ENCODE data around the gene ENKD1. TPM values are rescaled to one million over a fixed set of nuclear protein-coding genes. Genes with fewer than 3 reads are reported as not detected.

Gene ENKD1
- total and polyA plus RNA-seq, 9 donors, result 8.0 to 45.6 (median 21.7) TPM

GRCh38 chr16:67675999-67676398, 9.4 kb upstream of the ENKD1 start:
- H3K36me3 ChIP-seq, result no peaks in the 10 kb centered on the region
- no peak for TF ChIP-seq CTCF (IDR thresholded peaks at IDR 0.05)
- no peak for TF ChIP-seq EP300 (IDR thresholded peaks at IDR 0.05)
- H3K27ac ChIP-seq, result no peak overlapping the region
- DNase-seq, result no peak
- H3K4me1 ChIP-seq (ENCODE audit: insufficient read depth), result peaks cover 12% of the 10 kb centered on the region
- intact Hi-C loops (cut with DNase I), result loop anchor here in 2 of 4 donors (5.0 to 10.0 kb wide), 3 partner anchors 129 to 349 kb away; partner anchors contain the start of genes CTRL (in 1 of the 2), DDX28 (in 1 of the 2), DUS2 (in 1 of the 2) and RANBP10 (in 1 of the 2)
- WGBS, 3 donors, result 92 to 97% (median 96%) methylated on average over 7 of the region's 7 CpGs
- no peaks in the 10 kb centered on the region for H3K9me3 ChIP-seq
- H3K27me3 ChIP-seq, result no peaks in the 10 kb centered on the region
- H3K4me3 ChIP-seq, result no peak overlapping the region

- no peak for TF ChIP-seq POLR2A (IDR thresholded peaks at IDR 0.05)
- TF ChIP-seq CTCF (IDR thresholded peaks at IDR 0.05), result no peak
- no peak for TF ChIP-seq EP300 (IDR thresholded peaks at IDR 0.05)
- DNase-seq, result peak in 1 of 5 donors; percentile 38
- 91 to 96% (median 93%) methylated on average over 16 to 17 of the region's 17 CpGs for WGBS, 3 donors
- H3K4me1 ChIP-seq (ENCODE audit: insufficient read depth), result peaks cover 12% of the 10 kb centered on the region
- H3K4me3 ChIP-seq, result no peak overlapping the region
- H3K9me3 ChIP-seq, result no peaks in the 10 kb centered on the region
- no peaks in the 10 kb centered on the region for H3K36me3 ChIP-seq
- H3K27me3 ChIP-seq, result no peaks in the 10 kb centered on the region
- no peak overlapping the region for H3K27ac ChIP-seq
- intact Hi-C loops (cut with DNase I), result loop anchor here in 2 of 4 donors (5.0 to 10.0 kb wide), 3 partner anchors 129 to 349 kb away; partner anchors contain the start of genes CTRL (in 1 of the 2), DDX28 (in 1 of the 2), DUS2 (in 1 of the 2) and RANBP10 (in 1 of the 2)
These were observed 9.0 kb upstream of the ENKD1 start for GRCh38 chr16:67675579-67675935.

- intact Hi-C loops (cut with DNase I), result loop anchor here in 2 of 4 donors (5.0 to 10.0 kb wide), 3 partner anchors 130 to 350 kb away; partner anchors contain the start of genes CTRL (in 1 of the 2), DDX28 (in 1 of the 2), DUS2 (in 1 of the 2) and RANBP10 (in 1 of the 2)
- TF ChIP-seq EP300 (IDR thresholded peaks at IDR 0.05), result no peak
- TF ChIP-seq POLR2A (IDR thresholded peaks at IDR 0.05), result no peak
- TF ChIP-seq CTCF (IDR thresholded peaks at IDR 0.05), result no peak
- H3K36me3 ChIP-seq, result no peaks in the 10 kb centered on the region
- H3K4me1 ChIP-seq (ENCODE audit: insufficient read depth), result peaks cover 12% of the 10 kb centered on the region
- peak in 1 of 5 donors; percentile 41 for DNase-seq
- H3K4me3 ChIP-seq, result no peak overlapping the region
- H3K27me3 ChIP-seq, result no peaks in the 10 kb centered on the region
- no peaks in the 10 kb centered on the region for H3K9me3 ChIP-seq
- H3K27ac ChIP-seq, result peak overlapping the region in 1 of 2 donors; percentile 72
- 92 to 95% (median 92%) methylated on average over 28 of the region's 28 CpGs for WGBS, 3 donors
These were observed 8.5 kb upstream of the ENKD1 start for GRCh38 chr16:67674851-67675578.

- DNase-seq, result peak; percentile 75 to 86 (median 75)
- H3K4me1 ChIP-seq (ENCODE audit: insufficient read depth), result peaks cover 12% of the 10 kb centered on the region
- 42 to 53% (median 45%) methylated on average over 21 of the region's 21 CpGs for WGBS, 3 donors
- no peaks in the 10 kb centered on the region for H3K27me3 ChIP-seq
- H3K36me3 ChIP-seq, result no peaks in the 10 kb centered on the region
- H3K27ac ChIP-seq, result peak overlapping the region; percentile 46 to 72
- intact Hi-C loops (cut with DNase I), result loop anchor here in 2 of 4 donors (10.0 kb wide), 2 partner anchors 131 to 351 kb away; partner anchors contain the start of genes DDX28 (in 1 of the 2), DUS2 (in 1 of the 2), RANBP10 (in 1 of the 2) and TSNAXIP1 (in 1 of the 2)
- no peak overlapping the region for H3K4me3 ChIP-seq
- no peaks in the 10 kb centered on the region for H3K9me3 ChIP-seq
- no peak for TF ChIP-seq CTCF (IDR thresholded peaks at IDR 0.05)
- TF ChIP-seq EP300 (IDR thresholded peaks at IDR 0.05), result no peak
- TF ChIP-seq POLR2A (IDR thresholded peaks at IDR 0.05), result no peak
These were observed 7.4 kb upstream of the ENKD1 start for GRCh38 chr16:67673712-67674580.
